NT2/D1 (cell line): Measurements from ENCODE around the gene WDR70.

Experiments
- DNase-seq: peaks from one replicate; pipeline ENCODE4 v3.0.0-alpha.2; 2011; ENCODE audit warnings: low read depth, low spot score
- H3K27me3 ChIP-seq: 2 replicates; pipeline ENCODE4 v1.6.0; 2011; ENCODE audit warnings: mild to moderate bottlenecking; ENCODE audit not compliant: insufficient read length, insufficient read depth
- H3K36me3 ChIP-seq: 2 replicates; pipeline ENCODE4 v1.6.1; 2011; ENCODE audit warnings: mild to moderate bottlenecking, low read length, mixed read lengths; ENCODE audit not compliant: insufficient read depth, insufficient read length
- H3K4me1 ChIP-seq: 2 replicates; pipeline ENCODE4 v1.5.1; 2011; ENCODE audit not compliant: insufficient read depth, insufficient read length
- H3K4me3 ChIP-seq: 2 replicates; pipeline ENCODE4 v1.5.1; 2011; ENCODE audit warnings: low read depth; ENCODE audit not compliant: insufficient read length
- H3K9ac ChIP-seq: 2 replicates; pipeline ENCODE4 v1.6.0; 2011; ENCODE audit warnings: low read depth; ENCODE audit not compliant: insufficient read length
- H3K9me3 ChIP-seq: 2 replicates; pipeline ENCODE4 v1.5.1; 2011; ENCODE audit warnings: mild to moderate bottlenecking, low read length; ENCODE audit not compliant: insufficient read depth
- SUZ12 ChIP-seq: IDR thresholded peaks from 2 replicates; pipeline ENCODE4 v1.6.1; 2011; ENCODE audit not compliant: insufficient read length, insufficient read depth; ENCODE audit errors: extremely low read depth
- YY1 ChIP-seq: IDR thresholded peaks from 2 replicates; pipeline ENCODE4 v1.6.1; 2011; ENCODE audit not compliant: insufficient read length, insufficient read depth
- ZNF274 ChIP-seq: IDR thresholded peaks from 2 replicates; pipeline ENCODE4 v1.6.1; 2011; ENCODE audit warnings: mild to moderate bottlenecking, low read depth, low read length

The WDR70 gene

DNA sequence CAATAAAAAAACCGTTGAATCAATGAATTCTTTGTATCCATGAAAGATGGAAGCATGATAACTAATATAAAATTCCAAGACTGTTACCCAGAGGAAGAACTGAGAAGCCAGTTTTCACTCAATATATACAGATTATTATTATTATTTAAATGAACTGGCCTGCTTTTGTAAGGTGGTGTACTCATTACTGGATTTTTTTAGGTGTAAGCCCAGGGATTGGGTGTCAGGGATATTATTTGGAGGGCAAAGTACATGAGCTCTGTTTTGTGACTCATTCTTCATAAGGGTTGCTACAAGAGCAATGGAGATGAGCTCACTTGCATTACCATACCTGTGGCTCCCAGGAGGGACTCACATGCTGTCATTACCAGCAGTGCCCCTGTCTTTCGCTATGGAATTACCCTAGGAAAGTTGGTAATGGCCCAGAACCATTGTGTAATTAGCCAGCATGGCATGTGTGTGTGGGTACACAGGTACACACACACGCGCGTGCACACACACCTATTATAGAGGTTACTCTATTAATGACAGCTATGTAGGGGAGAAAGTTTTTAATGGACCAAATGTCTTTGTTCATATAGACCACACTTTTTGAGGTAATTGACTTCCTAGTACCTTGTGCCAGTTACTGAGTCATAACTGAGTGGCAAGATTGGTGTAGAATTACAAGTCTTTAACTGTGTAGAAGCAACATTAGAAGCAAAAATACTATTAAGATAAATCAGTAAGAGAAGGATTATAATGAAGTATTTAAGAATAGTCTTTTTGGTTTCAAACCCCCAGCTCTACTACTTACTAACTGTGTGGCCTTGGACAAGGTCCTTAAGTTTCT, 317.3 kb downstream of the WDR70 start:
- Histone ChIP-seq H3K36me3 (no peaks in the 10 kb centered on the region), H3K27me3 (no peaks in the 10 kb centered on the region), H3K9me3 (no peaks in the 10 kb centered on the region), H3K4me1 (no peaks in the 10 kb centered on the region), H3K9ac (no peak overlapping the region), H3K4me3 (no peak overlapping the region)
- no peak for DNase-seq
- TF ChIP-seq SUZ12: no peak
- TF ChIP-seq YY1: no peak
- no peak for TF ChIP-seq ZNF274

GRCh38 chr5:37701868-37702267, 322.8 kb downstream of the WDR70 start:
- Histone ChIP-seq H3K27me3 (no peaks in the 10 kb centered on the region), H3K9me3 (no peaks in the 10 kb centered on the region), H3K4me1 (no peaks in the 10 kb centered on the region), H3K4me3 (no peak overlapping the region), H3K36me3 (no peaks in the 10 kb centered on the region), H3K9ac (no peak overlapping the region)
- no peak for DNase-seq
- TF ChIP-seq SUZ12: no peak
- no peak for TF ChIP-seq YY1
- no peak for TF ChIP-seq ZNF274

GRCh38 chr5:37703841-37704241, 324.7 kb downstream of the WDR70 start:
- DNase-seq: no peak
- Histone ChIP-seq H3K9ac (no peak overlapping the region), H3K27me3 (no peaks in the 10 kb centered on the region), H3K9me3 (no peaks in the 10 kb centered on the region), H3K36me3 (no peaks in the 10 kb centered on the region), H3K4me1 (no peaks in the 10 kb centered on the region), H3K4me3 (no peak overlapping the region)
- TF ChIP-seq SUZ12: no peak

DNA sequence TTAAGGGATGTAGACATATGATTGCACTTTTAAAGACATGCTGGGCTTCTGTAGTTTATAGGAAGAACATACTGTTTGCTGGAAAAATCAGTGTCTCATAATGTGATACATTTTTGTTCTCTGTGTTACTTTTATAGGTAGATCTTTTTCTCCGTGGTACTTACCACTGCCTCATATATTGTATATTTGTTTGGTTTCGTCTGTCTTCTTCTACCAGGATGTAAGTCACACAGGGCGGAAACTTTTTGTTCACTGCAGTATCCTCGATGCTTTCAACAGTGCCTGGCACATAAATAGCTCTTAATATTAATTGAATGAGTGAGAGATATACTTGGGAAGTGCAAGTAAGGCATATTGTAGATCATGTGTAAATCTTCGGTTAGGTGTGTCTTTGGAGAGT, 325.3 kb downstream of the WDR70 start:
- no peaks in the 10 kb centered on the region for H3K9me3 ChIP-seq
- no peak for DNase-seq
- H3K9ac ChIP-seq: no peak overlapping the region
- H3K27me3 ChIP-seq: no peaks in the 10 kb centered on the region
- no peak for TF ChIP-seq SUZ12
- TF ChIP-seq YY1: no peak
- no peak for TF ChIP-seq ZNF274
- H3K4me1 ChIP-seq: no peaks in the 10 kb centered on the region
- no peak overlapping the region for H3K4me3 ChIP-seq
- no peaks in the 10 kb centered on the region for H3K36me3 ChIP-seq

GRCh38 chr5:37709020-37709419, 329.9 kb downstream of the WDR70 start:
- Histone ChIP-seq H3K27me3 (no peaks in the 10 kb centered on the region), H3K9ac (no peak overlapping the region), H3K9me3 (no peaks in the 10 kb centered on the region), H3K36me3 (no peaks in the 10 kb centered on the region), H3K4me3 (no peak overlapping the region), H3K4me1 (no peaks in the 10 kb centered on the region)
- no peak for DNase-seq
- no peak for TF ChIP-seq ZNF274
- no peak for TF ChIP-seq SUZ12
- TF ChIP-seq YY1: no peak

- H3K27me3 ChIP-seq: no peaks in the 10 kb centered on the region
- no peak for TF ChIP-seq ZNF274
- TF ChIP-seq SUZ12: no peak
- TF ChIP-seq YY1: no peak
- H3K4me3 ChIP-seq: no peak overlapping the region
- no peaks in the 10 kb centered on the region for H3K36me3 ChIP-seq
- H3K9ac ChIP-seq: no peak overlapping the region
- no peaks in the 10 kb centered on the region for H3K9me3 ChIP-seq
- DNase-seq: no peak
- H3K4me1 ChIP-seq: no peaks in the 10 kb centered on the region
Measured at GRCh38 chr5:37710965-37711364, 331.8 kb downstream of the WDR70 start.

DNA sequence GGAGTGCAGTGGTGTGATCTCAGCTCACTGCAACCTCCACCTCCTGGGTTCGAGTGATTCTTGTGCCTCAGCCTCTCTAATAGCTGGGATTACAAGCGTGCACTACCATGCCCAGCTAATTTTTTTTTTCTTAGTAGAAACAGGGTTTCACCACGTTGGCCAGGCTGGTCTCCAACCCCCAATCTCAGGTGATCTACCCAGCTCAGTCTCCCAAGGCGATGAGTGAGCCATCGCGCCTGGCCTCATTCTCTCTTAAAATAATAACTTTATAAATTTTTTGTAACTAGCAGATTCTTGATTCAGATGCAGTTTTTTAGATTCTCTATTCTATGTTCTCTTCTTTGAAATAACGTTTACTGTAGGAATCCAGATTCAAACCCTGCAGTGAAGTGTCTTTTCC, 333.6 kb downstream of the WDR70 start:
- Histone ChIP-seq H3K4me1 (no peaks in the 10 kb centered on the region), H3K4me3 (no peak overlapping the region), H3K36me3 (no peaks in the 10 kb centered on the region), H3K9me3 (no peaks in the 10 kb centered on the region), H3K9ac (no peak overlapping the region), H3K27me3 (no peaks in the 10 kb centered on the region)
- DNase-seq: no peak
- TF ChIP-seq YY1: no peak
- TF ChIP-seq SUZ12: no peak
- TF ChIP-seq ZNF274: no peak

DNA sequence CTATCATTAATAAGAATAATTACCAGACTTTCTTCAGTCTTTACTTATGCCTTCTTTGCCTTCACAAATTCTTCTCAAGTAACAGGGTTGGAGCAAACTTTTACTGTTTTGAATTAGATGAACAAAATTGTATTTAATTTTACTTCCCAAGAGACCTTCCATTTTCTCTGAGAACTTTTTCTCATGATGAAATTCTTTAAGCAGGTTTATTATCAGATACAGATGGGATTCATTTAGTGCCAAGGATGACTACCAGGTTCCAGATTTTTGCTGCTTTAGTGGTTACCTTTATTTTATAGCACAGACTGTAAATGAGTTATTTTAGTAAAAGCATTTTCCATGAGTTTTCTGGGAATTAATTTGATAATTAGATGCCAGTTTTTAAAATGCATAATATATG, 335.6 kb downstream of the WDR70 start:
- TF ChIP-seq SUZ12 (no peak), YY1 (no peak), ZNF274 (no peak)

More for the DNA sequence above, 335.6 kb downstream of the WDR70 start:
- no peak overlapping the region for H3K4me3 ChIP-seq
- H3K9ac ChIP-seq: no peak overlapping the region
- DNase-seq: no peak
- no peaks in the 10 kb centered on the region for H3K4me1 ChIP-seq
- no peaks in the 10 kb centered on the region for H3K27me3 ChIP-seq
- no peaks in the 10 kb centered on the region for H3K36me3 ChIP-seq
- no peaks in the 10 kb centered on the region for H3K9me3 ChIP-seq
